Astrocyte (in vitro differentiated cells and primary cell): ENCODE data around the gene DCUN1D3. TPM values are rescaled to one million over a fixed set of nuclear protein-coding genes. Genes with fewer than 3 reads are reported as not detected.
A peak's percentile ranks its signal among the peaks of the same experiment; 100 is the strongest.

Source experiments
- DNase-seq: peaks from one replicate; pipeline ENCODE4 v3.0.0-alpha.2; 2010; ENCODE audit warnings: low read depth
- FAIRE-seq: peaks from 2 replicates; lab custom pipeline; 2011; peaks lifted over from hg19 to GRCh38; lab: Jason Lieb, UNC
- H2AFZ ChIP-seq: 2 replicates; pipeline ENCODE4 v1.6.0; 2012; ENCODE audit warnings: low read depth, low read length, inconsistent platforms
- H3K27ac ChIP-seq: 2 replicates; pipeline ENCODE4 v1.5.1; 2011; ENCODE audit warnings: low read depth, low read length, inconsistent platforms
- H3K27me3 ChIP-seq: 2 replicates; pipeline ENCODE4 v1.6.0; 2011; ENCODE audit warnings: low read length, inconsistent platforms; ENCODE audit not compliant: insufficient read depth
- H3K36me3 ChIP-seq: 2 replicates; pipeline ENCODE4 v1.5.1; 2011; ENCODE audit warnings: low read length, inconsistent platforms; ENCODE audit not compliant: insufficient read depth
- H3K4me1 ChIP-seq: 2 replicates; pipeline ENCODE4 v1.5.1; 2011; ENCODE audit warnings: low read length, inconsistent platforms; ENCODE audit not compliant: insufficient read depth
- H3K4me2 ChIP-seq: 2 replicates; pipeline ENCODE4 v1.6.0; 2012; ENCODE audit warnings: low read length, inconsistent platforms
- H3K4me3 ChIP-seq: 2 replicates; pipeline ENCODE4 v1.5.1; 2011; ENCODE audit warnings: low read depth, mild to moderate bottlenecking, low read length, inconsistent platforms; ENCODE audit not compliant: insufficient read depth
- H3K79me2 ChIP-seq: 2 replicates; pipeline ENCODE4 v1.6.0; 2012; ENCODE audit warnings: mild to moderate bottlenecking, low read length, inconsistent platforms; ENCODE audit not compliant: insufficient read depth
- H3K9ac ChIP-seq: 2 replicates; pipeline ENCODE4 v1.6.0; 2012; ENCODE audit warnings: mild to moderate bottlenecking, low read length, inconsistent platforms
- H3K9me3 ChIP-seq: 2 replicates; pipeline ENCODE4 v1.5.1; 2012; ENCODE audit warnings: low read depth, mild to moderate bottlenecking, low read length, inconsistent platforms; ENCODE audit not compliant: insufficient read depth
- H4K20me1 ChIP-seq: 2 replicates; pipeline ENCODE4 v1.6.0; 2012; ENCODE audit warnings: low read length, inconsistent platforms; ENCODE audit not compliant: insufficient read depth
- H3K27ac Mint-ChIP-seq: one replicate; pipeline ENCODE4 v1.8.0; 2021; ENCODE audit warnings: mild to moderate bottlenecking, mixed read lengths; ENCODE audit not compliant: unreplicated experiment
- H3K27me3 Mint-ChIP-seq: one replicate; pipeline ENCODE4 v1.8.0; 2021; ENCODE audit warnings: low read depth, mixed read lengths; ENCODE audit not compliant: unreplicated experiment
- H3K36me3 Mint-ChIP-seq: one replicate; pipeline ENCODE4 v1.8.0; 2021; ENCODE audit warnings: low read depth, mixed read lengths; ENCODE audit not compliant: unreplicated experiment
- H3K4me1 Mint-ChIP-seq: one replicate; pipeline ENCODE4 v1.8.0; 2021; ENCODE audit warnings: low read depth, mixed read lengths; ENCODE audit not compliant: unreplicated experiment
- H3K4me3 Mint-ChIP-seq: one replicate; pipeline ENCODE4 v1.8.0; 2021; ENCODE audit warnings: mild to moderate bottlenecking, moderate library complexity, mixed read lengths; ENCODE audit not compliant: unreplicated experiment
- H3K9me3 Mint-ChIP-seq: one replicate; pipeline ENCODE4 v1.8.0; 2021; ENCODE audit warnings: mild to moderate bottlenecking, mixed read lengths; ENCODE audit not compliant: unreplicated experiment
- EZH2 ChIP-seq: IDR thresholded peaks from 2 replicates; pipeline ENCODE4 v1.6.1; 2012; ENCODE audit warnings: mild to moderate bottlenecking, low read length, inconsistent platforms; ENCODE audit not compliant: insufficient read depth
- total RNA-seq: library from RNA; stranded (reverse); gene quantifications from 2 replicates; pipeline ENCODE4 v1.2.1, GENCODE V29; 2021
- TF ChIP-seq, protein P1 (sequence below): IDR thresholded peaks from 2 replicates; pipeline ENCODE4 v1.5.1; 2011; ENCODE audit warnings: low read depth, mild to moderate bottlenecking, inconsistent platforms, low read length, moderate library complexity; ENCODE audit not compliant: insufficient read depth

Gene DCUN1D3
- total RNA-seq, 1 donor from 2014 or later, result 34.0 TPM

DNA sequence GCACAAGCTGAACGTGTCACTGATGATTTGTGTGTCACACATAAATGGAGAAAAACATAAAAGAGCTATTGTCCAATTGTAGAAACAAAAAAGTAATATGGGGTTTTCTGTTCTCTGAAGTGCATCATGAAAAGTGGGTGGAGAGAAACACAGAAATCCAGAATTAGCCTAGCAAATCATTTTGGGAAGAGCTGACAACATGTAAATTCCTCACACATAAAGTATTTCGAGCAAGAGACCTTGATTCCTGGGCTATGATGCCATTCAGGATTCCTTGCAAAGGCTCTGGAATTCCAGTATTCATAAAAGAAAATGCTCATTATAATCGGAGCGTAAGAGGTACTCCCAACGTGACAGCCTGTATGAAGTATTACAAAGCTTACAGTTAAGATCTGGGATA is 1.1 kb downstream of the DCUN1D3 start:
- Mint-ChIP-seq H3K27ac (peak overlapping the region; percentile 100), H3K9me3 (no peaks in the 10 kb centered on the region), H3K4me3 (peak overlapping the region; percentile 99), H3K36me3 (peaks cover 3% of the 10 kb centered on the region), H3K4me1 (peaks cover 50% of the 10 kb centered on the region), H3K27me3 (no peaks in the 10 kb centered on the region)
- peak; percentile 91 for DNase-seq
- TF ChIP-seq, protein P1, sequence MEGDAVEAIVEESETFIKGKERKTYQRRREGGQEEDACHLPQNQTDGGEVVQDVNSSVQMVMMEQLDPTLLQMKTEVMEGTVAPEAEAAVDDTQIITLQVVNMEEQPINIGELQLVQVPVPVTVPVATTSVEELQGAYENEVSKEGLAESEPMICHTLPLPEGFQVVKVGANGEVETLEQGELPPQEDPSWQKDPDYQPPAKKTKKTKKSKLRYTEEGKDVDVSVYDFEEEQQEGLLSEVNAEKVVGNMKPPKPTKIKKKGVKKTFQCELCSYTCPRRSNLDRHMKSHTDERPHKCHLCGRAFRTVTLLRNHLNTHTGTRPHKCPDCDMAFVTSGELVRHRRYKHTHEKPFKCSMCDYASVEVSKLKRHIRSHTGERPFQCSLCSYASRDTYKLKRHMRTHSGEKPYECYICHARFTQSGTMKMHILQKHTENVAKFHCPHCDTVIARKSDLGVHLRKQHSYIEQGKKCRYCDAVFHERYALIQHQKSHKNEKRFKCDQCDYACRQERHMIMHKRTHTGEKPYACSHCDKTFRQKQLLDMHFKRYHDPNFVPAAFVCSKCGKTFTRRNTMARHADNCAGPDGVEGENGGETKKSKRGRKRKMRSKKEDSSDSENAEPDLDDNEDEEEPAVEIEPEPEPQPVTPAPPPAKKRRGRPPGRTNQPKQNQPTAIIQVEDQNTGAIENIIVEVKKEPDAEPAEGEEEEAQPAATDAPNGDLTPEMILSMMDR, result no peak
- no peak for TF ChIP-seq EZH2
- H3K36me3 ChIP-seq, result peaks cover 21% of the 10 kb centered on the region
- peak overlapping the region; percentile 88 for H3K4me3 ChIP-seq
- no peaks in the 10 kb centered on the region for H3K27me3 ChIP-seq
- FAIRE-seq, result peak; percentile 45
- H3K4me1 ChIP-seq, result peaks cover 40% of the 10 kb centered on the region
- H3K9ac ChIP-seq, result peak overlapping the region; percentile 95
- H4K20me1 ChIP-seq, result peaks cover 48% of the 10 kb centered on the region
- H2AFZ ChIP-seq, result no peak overlapping the region
- peak overlapping the region; percentile 100 for H3K27ac ChIP-seq
- peak overlapping the region; percentile 99 for H3K4me2 ChIP-seq
- H3K9me3 ChIP-seq, result no peaks in the 10 kb centered on the region
- H3K79me2 ChIP-seq, result peaks cover 85% of the 10 kb centered on the region

DNA sequence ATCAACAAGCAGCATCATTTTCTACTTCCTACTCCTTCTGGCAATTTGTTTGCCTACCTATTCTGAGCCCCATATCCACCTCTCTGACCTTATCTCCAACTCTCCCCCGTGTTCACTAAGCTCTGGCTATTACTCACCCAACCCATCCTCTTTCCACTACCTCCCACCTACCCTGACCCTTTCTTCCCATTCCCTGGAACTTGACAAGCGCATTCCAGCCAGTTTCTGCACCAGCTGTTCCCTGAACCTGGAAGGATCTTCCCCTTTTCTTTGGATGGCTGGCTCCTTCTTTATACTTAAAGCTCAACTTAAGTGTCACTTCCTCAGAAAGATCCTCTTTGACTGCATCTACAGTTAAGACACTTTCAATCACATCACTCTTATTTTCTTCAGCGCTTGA is 2.2 kb downstream of the DCUN1D3 start:
- H3K27me3 ChIP-seq, result no peaks in the 10 kb centered on the region
- peaks cover 5% of the 10 kb centered on the region for H3K36me3 Mint-ChIP-seq
- H2AFZ ChIP-seq, result no peak overlapping the region
- peak overlapping the region; percentile 12 for H3K4me3 ChIP-seq
- DNase-seq (peak; percentile 38), FAIRE-seq (no peak)
- H3K27ac Mint-ChIP-seq, result peak overlapping the region; percentile 100
- H3K4me1 ChIP-seq, result peaks cover 32% of the 10 kb centered on the region
- no peaks in the 10 kb centered on the region for H3K9me3 ChIP-seq
- TF ChIP-seq EZH2, result no peak
- TF ChIP-seq, protein P1, result no peak
- H3K9ac ChIP-seq, result no peak overlapping the region
- peak overlapping the region; percentile 99 for H3K4me3 Mint-ChIP-seq
- peaks cover 60% of the 10 kb centered on the region for H4K20me1 ChIP-seq
- peaks cover 40% of the 10 kb centered on the region for H3K4me1 Mint-ChIP-seq
- H3K4me2 ChIP-seq, result peak overlapping the region; percentile 99
- peaks cover 91% of the 10 kb centered on the region for H3K79me2 ChIP-seq
- no peaks in the 10 kb centered on the region for H3K27me3 Mint-ChIP-seq
- H3K27ac ChIP-seq, result no peak overlapping the region
- peaks cover 25% of the 10 kb centered on the region for H3K36me3 ChIP-seq
- no peaks in the 10 kb centered on the region for H3K9me3 Mint-ChIP-seq

DNA sequence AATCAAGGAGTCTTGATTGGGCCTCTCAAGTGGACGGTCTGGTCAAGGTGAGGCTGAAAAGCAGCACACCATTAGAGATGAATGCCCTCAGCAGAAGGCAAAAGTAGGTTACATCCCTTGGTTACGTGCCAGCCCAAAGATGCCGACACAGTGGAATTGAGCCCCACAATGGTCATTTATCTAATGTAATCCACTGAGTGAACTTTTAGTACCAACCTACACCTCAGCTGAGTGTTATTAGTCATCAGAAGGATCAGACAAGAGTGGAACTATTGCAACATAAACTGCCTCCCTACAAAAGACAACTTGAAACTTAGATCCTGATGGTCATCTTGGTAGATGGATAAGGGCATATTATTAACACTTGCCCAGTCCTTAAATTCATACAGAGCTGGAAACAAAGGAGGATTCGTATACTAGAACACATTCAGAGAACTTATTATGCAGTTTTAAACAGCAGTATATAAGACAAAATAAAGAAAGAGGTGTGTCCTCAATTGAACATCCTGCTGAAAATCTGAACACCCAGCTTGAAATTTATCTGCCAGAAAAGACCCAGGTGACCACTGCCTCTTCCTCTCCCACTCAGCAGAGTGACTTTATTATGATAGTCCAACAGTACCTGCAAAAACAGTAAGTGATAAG is 2.8 kb downstream of the DCUN1D3 start:
- Mint-ChIP-seq H3K27me3 (no peaks in the 10 kb centered on the region), H3K4me3 (peak overlapping the region; percentile 99), H3K36me3 (peaks cover 7% of the 10 kb centered on the region), H3K4me1 (peaks cover 41% of the 10 kb centered on the region), H3K9me3 (no peaks in the 10 kb centered on the region), H3K27ac (peak overlapping the region; percentile 100)
- TF ChIP-seq, protein P1, result no peak
- no peak for TF ChIP-seq EZH2
- H3K4me3 ChIP-seq, result peak overlapping the region; percentile 12
- H3K79me2 ChIP-seq, result peaks cover 91% of the 10 kb centered on the region
- no peak for FAIRE-seq
- H3K36me3 ChIP-seq, result peaks cover 25% of the 10 kb centered on the region
- no peaks in the 10 kb centered on the region for H3K9me3 ChIP-seq
- H3K4me2 ChIP-seq, result peak overlapping the region; percentile 99
- peak; percentile 71 for DNase-seq
- peaks cover 65% of the 10 kb centered on the region for H4K20me1 ChIP-seq
- peaks cover 32% of the 10 kb centered on the region for H3K4me1 ChIP-seq
- H2AFZ ChIP-seq, result no peak overlapping the region
- no peak overlapping the region for H3K27ac ChIP-seq
- no peaks in the 10 kb centered on the region for H3K27me3 ChIP-seq
- H3K9ac ChIP-seq, result no peak overlapping the region
